ENCODE measurements around the gene PLK5. TPM values are rescaled to one million over a fixed set of nuclear protein-coding genes. Genes with fewer than 3 reads are reported as not detected.

The PLK5 gene
- total RNA-seq, 1 donor from 2014 or later, result not detected

DNA sequence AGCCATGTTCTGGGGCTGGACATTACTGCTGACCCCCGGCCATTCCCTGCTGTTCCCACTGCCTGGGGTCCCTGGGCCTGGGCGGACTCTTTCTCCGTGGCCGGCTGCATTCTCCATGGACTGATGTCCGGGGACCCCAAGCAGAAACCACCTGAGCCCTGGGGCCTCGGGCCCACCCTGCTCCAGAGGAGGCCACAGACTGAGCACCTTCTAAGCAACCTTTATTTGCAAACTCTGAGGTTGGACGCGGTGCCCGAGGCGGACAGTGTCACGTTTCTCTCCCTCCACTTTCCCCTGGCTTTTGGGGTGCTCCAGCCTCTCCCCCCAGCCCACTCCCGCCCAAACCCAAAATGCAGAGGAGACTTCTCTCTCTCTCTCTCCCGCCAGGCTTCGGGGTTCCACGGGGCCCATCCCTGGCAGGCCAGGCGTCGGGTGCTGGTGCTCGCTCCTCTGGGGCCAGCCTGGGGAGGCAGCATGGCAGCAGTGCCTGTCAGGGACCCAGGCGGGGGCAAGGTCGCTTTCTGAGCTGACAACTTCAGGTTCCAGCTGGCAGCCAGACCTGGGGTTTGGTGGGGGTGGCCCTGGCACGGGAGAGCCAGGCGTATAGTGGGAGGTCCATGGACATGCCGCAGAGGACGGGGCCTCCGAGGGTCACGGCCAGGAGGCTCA, 42.5 kb upstream of the PLK5 start:
- TF ChIP-seq, protein P1, sequence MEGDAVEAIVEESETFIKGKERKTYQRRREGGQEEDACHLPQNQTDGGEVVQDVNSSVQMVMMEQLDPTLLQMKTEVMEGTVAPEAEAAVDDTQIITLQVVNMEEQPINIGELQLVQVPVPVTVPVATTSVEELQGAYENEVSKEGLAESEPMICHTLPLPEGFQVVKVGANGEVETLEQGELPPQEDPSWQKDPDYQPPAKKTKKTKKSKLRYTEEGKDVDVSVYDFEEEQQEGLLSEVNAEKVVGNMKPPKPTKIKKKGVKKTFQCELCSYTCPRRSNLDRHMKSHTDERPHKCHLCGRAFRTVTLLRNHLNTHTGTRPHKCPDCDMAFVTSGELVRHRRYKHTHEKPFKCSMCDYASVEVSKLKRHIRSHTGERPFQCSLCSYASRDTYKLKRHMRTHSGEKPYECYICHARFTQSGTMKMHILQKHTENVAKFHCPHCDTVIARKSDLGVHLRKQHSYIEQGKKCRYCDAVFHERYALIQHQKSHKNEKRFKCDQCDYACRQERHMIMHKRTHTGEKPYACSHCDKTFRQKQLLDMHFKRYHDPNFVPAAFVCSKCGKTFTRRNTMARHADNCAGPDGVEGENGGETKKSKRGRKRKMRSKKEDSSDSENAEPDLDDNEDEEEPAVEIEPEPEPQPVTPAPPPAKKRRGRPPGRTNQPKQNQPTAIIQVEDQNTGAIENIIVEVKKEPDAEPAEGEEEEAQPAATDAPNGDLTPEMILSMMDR (IDR thresholded peaks at IDR 0.05; ENCODE audit: insufficient read depth, low read length, poor library complexity, severe bottlenecking), result no peak
- Histone ChIP-seq H3K4me3 (ENCODE audit: low read depth, low read length) (no peak overlapping the region), H3K36me3 (ENCODE audit: control insufficient read depth, insufficient read depth, low read length) (no peaks in the 10 kb centered on the region), H3K27me3 (ENCODE audit: control insufficient read depth, insufficient read depth, low read length) (no peaks in the 10 kb centered on the region)
- no peak for DNase-seq (ENCODE audit: low read depth)

DNA sequence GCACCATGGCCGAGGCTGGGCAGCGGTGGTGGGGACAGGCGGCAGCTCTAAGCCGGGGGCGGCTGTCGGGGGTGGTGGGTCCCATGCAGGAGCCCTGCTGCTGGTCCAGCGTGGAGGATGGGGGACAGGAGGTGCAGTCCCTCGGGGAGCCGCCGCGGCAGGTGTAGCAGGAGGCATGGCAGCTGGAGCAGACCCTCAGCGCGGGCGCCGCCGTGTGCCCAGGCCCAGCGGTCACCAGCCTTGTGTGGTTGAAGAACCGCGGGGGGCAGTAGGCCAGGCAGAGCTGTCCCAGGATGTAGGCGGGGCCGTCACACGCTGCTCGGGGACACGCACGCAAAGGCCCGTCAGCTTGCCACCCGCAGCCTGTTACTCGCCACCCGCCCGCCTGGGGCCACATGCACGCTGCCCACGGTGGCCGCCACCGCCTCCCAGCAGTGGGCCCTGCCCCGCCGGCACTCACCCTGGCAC, 42.0 kb upstream of the PLK5 start:
- no peak overlapping the region for H3K4me3 ChIP-seq (ENCODE audit: low read depth, low read length)
- TF ChIP-seq, protein P1 (IDR thresholded peaks at IDR 0.05; ENCODE audit: insufficient read depth, low read length, poor library complexity, severe bottlenecking), result no peak
- H3K36me3 ChIP-seq (ENCODE audit: control insufficient read depth, insufficient read depth, low read length), result no peaks in the 10 kb centered on the region
- H3K27me3 ChIP-seq (ENCODE audit: control insufficient read depth, insufficient read depth, low read length), result no peaks in the 10 kb centered on the region
- DNase-seq (ENCODE audit: low read depth), result no peak

DNA sequence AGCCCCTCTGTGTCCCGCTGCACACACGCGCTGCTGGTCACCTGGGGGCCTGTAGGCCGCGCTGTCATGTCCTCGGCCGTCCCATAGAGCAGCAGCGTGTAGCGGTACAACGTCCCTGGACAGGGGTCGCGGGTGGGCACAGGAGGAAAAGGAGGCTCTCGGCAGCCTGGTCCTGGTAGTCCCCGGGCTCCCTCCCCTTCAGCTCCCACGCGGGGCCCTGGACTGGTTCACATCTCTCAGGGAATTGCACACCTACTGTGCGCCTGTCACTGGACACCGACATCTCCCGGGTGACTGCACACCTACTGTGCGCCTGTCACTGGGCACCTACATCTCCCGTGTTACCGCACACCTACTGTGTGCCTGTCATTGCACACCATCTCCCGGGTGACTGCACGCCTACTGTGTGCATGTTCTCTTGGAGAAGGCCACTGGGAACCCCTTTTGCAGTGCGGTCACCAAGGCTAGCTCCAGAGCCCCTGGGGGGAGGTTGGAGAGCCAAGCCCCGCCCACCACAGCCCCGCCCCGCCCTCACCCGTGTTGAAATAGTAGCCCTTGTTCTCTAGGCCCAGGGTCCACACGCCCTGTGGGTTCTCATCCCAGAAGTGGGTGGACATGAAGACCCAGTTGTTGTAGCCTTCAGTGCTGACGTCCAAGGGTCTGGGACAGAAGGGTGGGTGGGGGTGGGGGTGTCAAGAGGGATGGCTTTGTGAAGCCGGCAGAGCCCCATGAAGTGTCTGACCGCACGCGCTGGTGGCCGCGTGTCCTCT, 41.3 kb upstream of the PLK5 start:
- TF ChIP-seq, protein P1 (IDR thresholded peaks at IDR 0.05; ENCODE audit: insufficient read depth, low read length, poor library complexity, severe bottlenecking), result no peak

DNA sequence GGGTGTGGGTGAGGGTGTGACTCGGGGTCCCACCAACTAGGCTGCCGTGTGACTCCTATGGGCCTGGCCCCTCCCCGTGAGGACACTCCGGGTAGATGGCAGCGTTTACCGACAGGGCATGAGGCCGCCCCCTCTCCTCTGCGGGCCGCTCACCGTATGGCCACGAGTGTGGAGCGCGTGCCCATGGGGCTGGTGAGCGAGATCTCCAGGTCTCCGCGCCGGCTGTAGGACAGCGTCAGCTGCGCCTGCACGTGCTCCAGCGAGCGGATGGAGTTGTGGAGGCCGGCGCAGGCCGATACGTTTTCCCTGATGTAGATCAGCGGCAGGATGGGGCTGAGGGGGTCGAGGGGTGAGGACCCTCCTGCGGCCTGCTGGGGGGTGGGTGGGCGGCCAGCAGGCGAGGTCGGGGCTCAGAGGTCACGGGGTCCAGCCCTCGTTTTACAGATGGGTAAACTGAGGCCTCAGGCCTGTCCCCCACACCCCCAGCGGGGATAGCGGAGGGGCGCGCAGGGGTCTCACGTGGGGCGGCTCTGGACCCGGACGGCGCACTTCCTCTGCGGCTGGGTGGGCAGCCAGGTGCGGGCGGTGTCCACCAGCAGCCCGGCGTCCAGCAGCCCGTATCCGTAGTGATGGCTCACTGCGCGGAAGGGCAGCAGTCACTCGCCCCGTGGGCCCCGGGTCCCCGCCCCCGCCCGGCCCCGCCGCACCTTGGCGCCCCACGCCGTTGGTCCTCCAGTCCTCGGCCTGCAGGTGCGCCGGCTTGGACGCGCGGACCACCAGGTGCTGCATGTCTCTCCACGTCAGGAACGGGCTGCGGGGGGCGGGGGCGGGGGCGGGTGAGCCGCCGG, 40.5 kb upstream of the PLK5 start:
- TF ChIP-seq, protein P1 (IDR thresholded peaks at IDR 0.05; ENCODE audit: insufficient read depth, low read length, poor library complexity, severe bottlenecking), result no peak
- H3K27me3 ChIP-seq (ENCODE audit: control insufficient read depth, insufficient read depth, low read length), result no peaks in the 10 kb centered on the region
- H3K36me3 ChIP-seq (ENCODE audit: control insufficient read depth, insufficient read depth, low read length), result no peaks in the 10 kb centered on the region
- no peak overlapping the region for H3K4me3 ChIP-seq (ENCODE audit: low read depth, low read length)
- no peak for DNase-seq (ENCODE audit: low read depth)

More for the DNA sequence above, 41.3 kb upstream of the PLK5 start:
- no peaks in the 10 kb centered on the region for H3K36me3 ChIP-seq (ENCODE audit: control insufficient read depth, insufficient read depth, low read length)
- no peak overlapping the region for H3K4me3 ChIP-seq (ENCODE audit: low read depth, low read length)
- no peak for DNase-seq (ENCODE audit: low read depth)
- no peaks in the 10 kb centered on the region for H3K27me3 ChIP-seq (ENCODE audit: control insufficient read depth, insufficient read depth, low read length)

DNA sequence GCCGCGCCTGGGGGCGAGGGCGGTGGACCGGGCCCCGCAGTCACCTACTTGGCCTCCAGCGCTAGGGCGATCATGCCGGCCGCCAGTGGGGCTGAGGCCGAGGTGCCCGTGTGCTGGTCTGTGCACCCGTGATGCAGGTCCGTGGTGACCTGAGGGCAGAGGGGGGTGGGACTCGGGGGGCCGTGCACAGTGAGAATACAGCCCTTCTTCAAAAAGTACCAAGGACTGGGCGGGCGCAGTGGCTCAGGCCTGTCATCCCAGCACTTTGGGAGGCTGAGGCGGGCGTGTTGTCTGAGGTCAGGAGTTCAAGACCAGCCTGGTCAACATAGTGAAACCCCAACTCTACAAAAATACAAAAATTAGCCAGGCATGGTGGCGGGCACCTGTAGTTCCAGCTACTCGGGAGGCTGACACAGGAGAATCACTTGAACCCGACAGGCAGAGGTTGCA, 39.9 kb upstream of the PLK5 start:
- no peaks in the 10 kb centered on the region for H3K27me3 ChIP-seq (ENCODE audit: control insufficient read depth, insufficient read depth, low read length)
- H3K4me3 ChIP-seq (ENCODE audit: low read depth, low read length), result no peak overlapping the region
- no peak for DNase-seq (ENCODE audit: low read depth)
- H3K36me3 ChIP-seq (ENCODE audit: control insufficient read depth, insufficient read depth, low read length), result no peaks in the 10 kb centered on the region
- TF ChIP-seq, protein P1 (IDR thresholded peaks at IDR 0.05; ENCODE audit: insufficient read depth, low read length, poor library complexity, severe bottlenecking), result no peak
